Stomach (tissue), 4 donors: ENCODE results near the gene ELANE.

Source experiments
- EP300 ChIP-seq: sonication (generic); formaldehyde crosslinking; IDR thresholded peaks from one replicate; pipeline ENCODE4 v1.6.1; 2017; ENCODE audit warnings: antibody characterized with exemption
- POLR2A ChIP-seq, 4 donors: fragments of 450-650 bp; IDR thresholded peaks; one replicate each; pipeline ENCODE4 v1.6.1; 2016; ENCODE audit warnings: antibody characterized with exemption in 4 of 4, control low read depth in 2 of 4, mild to moderate bottlenecking in 1 of 4, moderate library complexity in 1 of 4
- POLR2AphosphoS5 ChIP-seq, 3 donors: sonication (generic); formaldehyde crosslinking; IDR thresholded peaks; one replicate each; pipeline ENCODE4 v1.6.1; 2016; ENCODE audit warnings: antibody characterized with exemption in 3 of 3
- TF ChIP-seq, protein P1 (sequence below), 7 experiments: fragments of 450-650 bp in 4 of 7; fragments of 200-600 bp in 3 of 7; sonication (generic) in 3 of 7; IDR thresholded peaks; one replicate each; pipeline ENCODE4 v1.5.1; 2016 to 2019; ENCODE audit warnings: antibody characterized with exemption in 7 of 7, control low read depth in 2 of 7, mild to moderate bottlenecking in 1 of 7

DNA sequence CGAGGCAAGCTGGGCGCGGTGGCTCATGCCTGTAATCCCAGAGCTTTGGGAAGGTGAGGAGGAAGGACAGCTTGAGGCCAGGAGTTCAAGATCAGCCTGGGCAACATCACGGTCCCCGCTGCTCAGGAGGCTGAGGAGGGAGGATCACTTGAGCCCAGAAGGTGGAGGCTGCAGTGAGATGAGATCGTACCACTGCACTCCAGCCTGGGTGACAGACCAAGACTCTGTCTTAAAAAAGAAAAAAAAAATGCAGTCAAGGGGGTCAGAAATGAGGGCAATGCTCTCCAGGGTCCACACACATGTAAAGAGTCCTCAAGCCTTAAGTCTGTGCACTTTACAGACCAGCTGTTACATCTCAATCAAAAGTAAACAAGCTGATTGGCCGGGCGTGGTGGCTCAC lies 52.4 kb downstream of the ELANE start:
- TF ChIP-seq, protein P1, sequence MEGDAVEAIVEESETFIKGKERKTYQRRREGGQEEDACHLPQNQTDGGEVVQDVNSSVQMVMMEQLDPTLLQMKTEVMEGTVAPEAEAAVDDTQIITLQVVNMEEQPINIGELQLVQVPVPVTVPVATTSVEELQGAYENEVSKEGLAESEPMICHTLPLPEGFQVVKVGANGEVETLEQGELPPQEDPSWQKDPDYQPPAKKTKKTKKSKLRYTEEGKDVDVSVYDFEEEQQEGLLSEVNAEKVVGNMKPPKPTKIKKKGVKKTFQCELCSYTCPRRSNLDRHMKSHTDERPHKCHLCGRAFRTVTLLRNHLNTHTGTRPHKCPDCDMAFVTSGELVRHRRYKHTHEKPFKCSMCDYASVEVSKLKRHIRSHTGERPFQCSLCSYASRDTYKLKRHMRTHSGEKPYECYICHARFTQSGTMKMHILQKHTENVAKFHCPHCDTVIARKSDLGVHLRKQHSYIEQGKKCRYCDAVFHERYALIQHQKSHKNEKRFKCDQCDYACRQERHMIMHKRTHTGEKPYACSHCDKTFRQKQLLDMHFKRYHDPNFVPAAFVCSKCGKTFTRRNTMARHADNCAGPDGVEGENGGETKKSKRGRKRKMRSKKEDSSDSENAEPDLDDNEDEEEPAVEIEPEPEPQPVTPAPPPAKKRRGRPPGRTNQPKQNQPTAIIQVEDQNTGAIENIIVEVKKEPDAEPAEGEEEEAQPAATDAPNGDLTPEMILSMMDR (IDR thresholded peaks at IDR 0.05), result no peak
- TF ChIP-seq POLR2A (IDR thresholded peaks at IDR 0.05) (no peak), EP300 (no peak), POLR2AphosphoS5 (IDR thresholded peaks at IDR 0.05) (no peak)
